Measurements from ENCODE around the gene R3HDM4. TPM values are rescaled to one million over a fixed set of nuclear protein-coding genes. Genes with fewer than 3 reads are reported as not detected.

The R3HDM4 gene
- total and polyA plus RNA-seq, 9 of the 15 experiments (the other 6 are each of a cell fraction or from before 2014, with no cell fraction given), result 3.2 to 154 (median 59.0) TPM

DNA sequence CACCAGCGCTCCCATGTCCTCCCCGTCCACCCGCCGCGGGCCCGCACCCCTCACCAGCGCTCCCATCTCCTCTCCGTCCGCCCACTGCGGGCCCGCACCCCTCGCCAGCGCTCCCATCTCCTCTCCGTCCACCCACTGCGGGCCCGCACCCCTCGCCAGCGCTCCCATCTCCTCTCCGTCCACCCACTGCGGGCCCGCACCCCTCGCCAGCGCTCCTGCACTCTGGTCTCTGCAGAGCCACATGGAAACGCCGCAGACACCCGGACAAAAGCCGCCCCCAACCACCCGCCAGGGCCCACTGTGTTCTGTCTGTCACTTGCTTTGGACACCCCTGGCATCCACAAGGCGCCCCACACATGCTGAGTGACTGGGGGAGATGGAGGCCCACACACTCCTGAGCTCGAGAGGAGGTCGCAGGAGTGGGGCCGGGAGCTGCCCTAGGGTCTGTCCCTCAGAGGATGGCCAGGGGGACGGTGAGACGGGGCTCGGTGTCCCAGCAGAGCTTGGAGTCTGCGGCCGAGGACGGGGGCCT lies 46.2 kb downstream of the R3HDM4 start:
- no peak overlapping the region for H3K4me2 ChIP-seq (ENCODE audit: insufficient read depth, low read length)
- H4K20me1 ChIP-seq (replicated peaks; ENCODE audit: control insufficient read depth, insufficient read depth, low read length), result no peaks in the 10 kb centered on the region; the same call in 1 of the 2 replicates
- H2AFZ ChIP-seq (ENCODE audit: low read depth, low read length), result no peak overlapping the region
- H3K27ac ChIP-seq (ENCODE audit: extremely low read depth, low read depth, low read length), result no peak overlapping the region
- FAIRE-seq (no peak), ATAC-seq (no peak), DNase-seq (ENCODE audit: extremely low read depth in 1 of 4, low spot score in 3 of 4) (no peak)
- no peaks in the 10 kb centered on the region for H3K9me1 ChIP-seq (ENCODE audit: control insufficient read depth, insufficient read depth, low read length)
- intact Hi-C loops (cut with micrococcal nuclease) (no loop called here), in situ Hi-C loops (cut with MboI) (no loop called here)
- no peak overlapping the region for H3K4me3 ChIP-seq
- ChIA-PET CTCF (ENCODE audit: low intra/inter-chr PET ratio) (no interaction called here), POLR2A (interaction anchor here (2.0 kb wide), 1 partner anchor 12 kb away, joined by 6 read pairs; no protein-coding TSS in a partner anchor)
- H3K9me3 ChIP-seq (replicated peaks; ENCODE audit: control insufficient read depth, insufficient read depth, low read depth, low read length), result no peaks in the 10 kb centered on the region
- 84% methylated on average over 15 of the region's 38 CpGs for WGBS (ENCODE audit: insufficient coverage, low coverage, missing lambda C conversion rate)
- H3K9ac ChIP-seq (ENCODE audit: insufficient read depth in 1 of 2, low read depth in 2 of 2, low read length in 2 of 2), result no peak overlapping the region
- BruUV-seq (replicated peaks), result no TSS peak
- peaks cover 8% of the 10 kb centered on the region; the same call in 2 of the 3 replicates for H3K79me2 ChIP-seq (ENCODE audit: control insufficient read depth, insufficient read depth, low read length)
- H3K27me3 ChIP-seq (ENCODE audit: control insufficient read depth in 2 of 2, insufficient read depth in 2 of 2, low read length in 2 of 2), result no peaks in the 10 kb centered on the region
- peaks cover 61% of the 10 kb centered on the region; the same call in 2 of the 3 replicates for H3K36me3 ChIP-seq (ENCODE audit: control insufficient read depth, insufficient read depth, low read length)
- H3K4me1 ChIP-seq (replicated peaks in 1 of 2; ENCODE audit: control insufficient read depth in 2 of 2, insufficient read depth in 2 of 2, low read length in 2 of 2), result peaks cover 17 to 76% of the 10 kb centered on the region in 2 experiments
- TF ChIP-seq FOS (IDR thresholded peaks at IDR 0.05; ENCODE audit: extremely low read depth, insufficient read length), result no peak
- TF ChIP-seq L3MBTL2 (IDR thresholded peaks at IDR 0.05), result no peak
- TF ChIP-seq ZNF232 (CRISPR knock-in tag; IDR thresholded peaks at IDR 0.05), result no peak
- TF ChIP-seq RFX1 (IDR thresholded peaks at IDR 0.05), result no peak
- no peak for TF ChIP-seq ZFP36 (IDR thresholded peaks at IDR 0.05; ENCODE audit: low read depth, low read length, partially characterized antibody)
- TF ChIP-seq, protein P1, sequence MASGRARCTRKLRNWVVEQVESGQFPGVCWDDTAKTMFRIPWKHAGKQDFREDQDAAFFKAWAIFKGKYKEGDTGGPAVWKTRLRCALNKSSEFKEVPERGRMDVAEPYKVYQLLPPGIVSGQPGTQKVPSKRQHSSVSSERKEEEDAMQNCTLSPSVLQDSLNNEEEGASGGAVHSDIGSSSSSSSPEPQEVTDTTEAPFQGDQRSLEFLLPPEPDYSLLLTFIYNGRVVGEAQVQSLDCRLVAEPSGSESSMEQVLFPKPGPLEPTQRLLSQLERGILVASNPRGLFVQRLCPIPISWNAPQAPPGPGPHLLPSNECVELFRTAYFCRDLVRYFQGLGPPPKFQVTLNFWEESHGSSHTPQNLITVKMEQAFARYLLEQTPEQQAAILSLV (tag; IDR thresholded peaks at IDR 0.05), result no peak
- peak; percentile 44 for TF ChIP-seq PCBP1 (IDR thresholded peaks at IDR 0.05; ENCODE audit: low read depth, low read length, poor library complexity, severe bottlenecking)
- no peak for TF ChIP-seq FOXJ2 (tag; IDR thresholded peaks at IDR 0.05)
- TF ChIP-seq BRD9 (IDR thresholded peaks at IDR 0.05; ENCODE audit: low read depth, partially characterized antibody), result no peak
- TF ChIP-seq, protein P2, sequence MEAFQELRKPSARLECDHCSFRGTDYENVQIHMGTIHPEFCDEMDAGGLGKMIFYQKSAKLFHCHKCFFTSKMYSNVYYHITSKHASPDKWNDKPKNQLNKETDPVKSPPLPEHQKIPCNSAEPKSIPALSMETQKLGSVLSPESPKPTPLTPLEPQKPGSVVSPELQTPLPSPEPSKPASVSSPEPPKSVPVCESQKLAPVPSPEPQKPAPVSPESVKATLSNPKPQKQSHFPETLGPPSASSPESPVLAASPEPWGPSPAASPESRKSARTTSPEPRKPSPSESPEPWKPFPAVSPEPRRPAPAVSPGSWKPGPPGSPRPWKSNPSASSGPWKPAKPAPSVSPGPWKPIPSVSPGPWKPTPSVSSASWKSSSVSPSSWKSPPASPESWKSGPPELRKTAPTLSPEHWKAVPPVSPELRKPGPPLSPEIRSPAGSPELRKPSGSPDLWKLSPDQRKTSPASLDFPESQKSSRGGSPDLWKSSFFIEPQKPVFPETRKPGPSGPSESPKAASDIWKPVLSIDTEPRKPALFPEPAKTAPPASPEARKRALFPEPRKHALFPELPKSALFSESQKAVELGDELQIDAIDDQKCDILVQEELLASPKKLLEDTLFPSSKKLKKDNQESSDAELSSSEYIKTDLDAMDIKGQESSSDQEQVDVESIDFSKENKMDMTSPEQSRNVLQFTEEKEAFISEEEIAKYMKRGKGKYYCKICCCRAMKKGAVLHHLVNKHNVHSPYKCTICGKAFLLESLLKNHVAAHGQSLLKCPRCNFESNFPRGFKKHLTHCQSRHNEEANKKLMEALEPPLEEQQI (IDR thresholded peaks at IDR 0.05), result no peak
- TF ChIP-seq ZNF507 (tag; conservative IDR thresholded peaks at IDR 0.05), result no peak
- TF ChIP-seq SRSF1 (IDR thresholded peaks at IDR 0.05; ENCODE audit: low read depth, low read length), result no peak
- no peak for TF ChIP-seq LEF1 (IDR thresholded peaks at IDR 0.05)
- TF ChIP-seq RBFOX2 (IDR thresholded peaks at IDR 0.05; ENCODE audit: low read depth, low read length), result peak; percentile 64
- no peak for TF ChIP-seq ZNF695 (CRISPR knock-in tag; IDR thresholded peaks at IDR 0.05)
- no peak for TF ChIP-seq NCOA6 (IDR thresholded peaks at IDR 0.05)
- TF ChIP-seq, protein P3, sequence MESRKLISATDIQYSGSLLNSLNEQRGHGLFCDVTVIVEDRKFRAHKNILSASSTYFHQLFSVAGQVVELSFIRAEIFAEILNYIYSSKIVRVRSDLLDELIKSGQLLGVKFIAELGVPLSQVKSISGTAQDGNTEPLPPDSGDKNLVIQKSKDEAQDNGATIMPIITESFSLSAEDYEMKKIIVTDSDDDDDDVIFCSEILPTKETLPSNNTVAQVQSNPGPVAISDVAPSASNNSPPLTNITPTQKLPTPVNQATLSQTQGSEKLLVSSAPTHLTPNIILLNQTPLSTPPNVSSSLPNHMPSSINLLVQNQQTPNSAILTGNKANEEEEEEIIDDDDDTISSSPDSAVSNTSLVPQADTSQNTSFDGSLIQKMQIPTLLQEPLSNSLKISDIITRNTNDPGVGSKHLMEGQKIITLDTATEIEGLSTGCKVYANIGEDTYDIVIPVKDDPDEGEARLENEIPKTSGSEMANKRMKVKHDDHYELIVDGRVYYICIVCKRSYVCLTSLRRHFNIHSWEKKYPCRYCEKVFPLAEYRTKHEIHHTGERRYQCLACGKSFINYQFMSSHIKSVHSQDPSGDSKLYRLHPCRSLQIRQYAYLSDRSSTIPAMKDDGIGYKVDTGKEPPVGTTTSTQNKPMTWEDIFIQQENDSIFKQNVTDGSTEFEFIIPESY (CRISPR knock-in tag; IDR thresholded peaks at IDR 0.05), result peak; percentile 71
- peak; percentile 45 for TF ChIP-seq HMGN3 (IDR thresholded peaks at IDR 0.05; ENCODE audit: borderline replicate concordance, extremely low read depth, insufficient read length, low read depth, low read length)
- no peak for TF ChIP-seq SNIP1 (IDR thresholded peaks at IDR 0.05; ENCODE audit: low read depth)
- TF ChIP-seq POLR2G (IDR thresholded peaks at IDR 0.05; ENCODE audit: low read depth, low read length), result peak; percentile 82

Data from K562 (cell line).